ENCODE results near the gene AKAIN1.

GRCh38 chr18:5198311-5198710 is 1.3 kb upstream of the AKAIN1 start:
- TF ChIP-seq, protein P1, sequence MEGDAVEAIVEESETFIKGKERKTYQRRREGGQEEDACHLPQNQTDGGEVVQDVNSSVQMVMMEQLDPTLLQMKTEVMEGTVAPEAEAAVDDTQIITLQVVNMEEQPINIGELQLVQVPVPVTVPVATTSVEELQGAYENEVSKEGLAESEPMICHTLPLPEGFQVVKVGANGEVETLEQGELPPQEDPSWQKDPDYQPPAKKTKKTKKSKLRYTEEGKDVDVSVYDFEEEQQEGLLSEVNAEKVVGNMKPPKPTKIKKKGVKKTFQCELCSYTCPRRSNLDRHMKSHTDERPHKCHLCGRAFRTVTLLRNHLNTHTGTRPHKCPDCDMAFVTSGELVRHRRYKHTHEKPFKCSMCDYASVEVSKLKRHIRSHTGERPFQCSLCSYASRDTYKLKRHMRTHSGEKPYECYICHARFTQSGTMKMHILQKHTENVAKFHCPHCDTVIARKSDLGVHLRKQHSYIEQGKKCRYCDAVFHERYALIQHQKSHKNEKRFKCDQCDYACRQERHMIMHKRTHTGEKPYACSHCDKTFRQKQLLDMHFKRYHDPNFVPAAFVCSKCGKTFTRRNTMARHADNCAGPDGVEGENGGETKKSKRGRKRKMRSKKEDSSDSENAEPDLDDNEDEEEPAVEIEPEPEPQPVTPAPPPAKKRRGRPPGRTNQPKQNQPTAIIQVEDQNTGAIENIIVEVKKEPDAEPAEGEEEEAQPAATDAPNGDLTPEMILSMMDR (IDR thresholded peaks at IDR 0.05) = no peak
- no peak for TF ChIP-seq EZH2 (IDR thresholded peaks at IDR 0.05; ENCODE audit: borderline replicate concordance, insufficient read depth, low read depth, low read length, poor library complexity, severe bottlenecking)
